SK-N-MC (cell line): ENCODE results near the gene NKD1.

Experiments used
- EZH2 ChIP-seq: fragments of 200-600 bp; sonication (generic); IDR thresholded peaks from one replicate; pipeline ENCODE4 v1.6.1; 2017; ENCODE audit warnings: antibody characterized with exemption
- POLR2AphosphoS5 ChIP-seq: IDR thresholded peaks from 2 replicates; pipeline ENCODE4 v1.6.1; 2012; ENCODE audit warnings: mild to moderate bottlenecking, low read depth, low read length, borderline replicate concordance

DNA sequence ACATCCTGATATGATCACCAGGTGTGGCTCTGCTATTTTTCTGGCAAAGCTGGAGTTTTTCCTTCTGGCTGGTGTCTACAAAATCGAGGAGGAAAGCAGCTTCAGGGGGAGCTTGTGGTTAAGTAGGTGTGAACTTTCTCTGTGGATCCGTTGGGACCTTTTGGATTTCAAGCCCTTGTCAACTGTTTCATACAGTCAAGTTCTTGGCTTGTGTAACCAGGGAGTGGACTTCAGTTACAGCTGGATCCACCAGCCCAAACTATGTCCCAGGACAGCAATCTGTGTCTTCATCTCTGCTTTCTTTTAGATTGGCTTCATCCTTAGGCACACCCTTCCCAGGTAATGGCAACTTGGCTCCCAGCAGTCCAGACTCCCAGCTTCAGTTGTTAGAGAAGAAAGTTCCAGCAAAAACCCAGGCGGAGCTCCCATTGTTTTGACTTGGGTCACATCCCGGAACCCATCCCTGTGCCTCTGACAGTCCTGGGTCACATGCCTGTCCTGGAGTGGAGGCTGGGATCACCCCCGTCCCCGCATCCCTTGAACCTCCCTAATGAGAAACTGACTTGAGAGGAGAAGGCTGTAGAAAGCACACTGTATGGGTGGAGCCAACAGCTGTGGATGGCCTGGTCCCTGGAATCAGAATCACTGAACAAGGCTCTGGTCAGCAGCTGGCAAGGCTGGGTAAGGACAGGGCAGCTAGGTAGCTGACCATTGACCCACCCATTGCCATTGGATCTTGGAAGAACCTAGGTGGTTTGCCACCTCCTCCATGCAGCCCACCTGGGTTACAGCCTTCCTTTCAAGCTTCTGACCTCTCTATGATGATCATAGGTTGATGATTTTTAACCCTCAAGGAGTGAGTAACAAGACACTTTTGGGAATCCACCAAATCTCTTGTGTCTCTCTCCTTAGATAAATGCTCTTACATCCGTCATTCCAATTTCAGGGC lies 18.1 kb downstream of the NKD1 start:
- TF ChIP-seq POLR2AphosphoS5 (no peak), EZH2 (no peak)
